BE2C (cell line): Measurements from ENCODE around the gene PDCL3.

ENCODE experiments used
- DNase-seq: peaks from one replicate; pipeline ENCODE4 v3.0.0-alpha.2; 2020
- H3K27me3 ChIP-seq: fragments of 250-450 bp; sonication (Bioruptor Pico); 2 replicates; pipeline ENCODE4 v1.5.1; 2020; ENCODE audit warnings: mild to moderate bottlenecking
- H3K36me3 ChIP-seq: fragments of 250-450 bp; sonication (Bioruptor Pico); 2 replicates; pipeline ENCODE4 v1.5.1; 2020; ENCODE audit warnings: mild to moderate bottlenecking
- H3K4me1 ChIP-seq: fragments of 250-450 bp; sonication (Bioruptor Pico); 2 replicates; pipeline ENCODE4 v1.5.1; 2020
- H3K4me3 ChIP-seq: 2 replicates; pipeline ENCODE4 v1.5.1; 2011; ENCODE audit warnings: low read depth, low read length
- H3K9me3 ChIP-seq: fragments of 250-450 bp; sonication (Bioruptor Pico); 2 replicates; pipeline ENCODE4 v1.5.1; 2020
- TF ChIP-seq, protein P1 (sequence below): IDR thresholded peaks from 2 replicates; pipeline ENCODE4 v1.5.1; 2012; ENCODE audit warnings: mild to moderate bottlenecking, low read depth, low read length

Gene PDCL3

DNA sequence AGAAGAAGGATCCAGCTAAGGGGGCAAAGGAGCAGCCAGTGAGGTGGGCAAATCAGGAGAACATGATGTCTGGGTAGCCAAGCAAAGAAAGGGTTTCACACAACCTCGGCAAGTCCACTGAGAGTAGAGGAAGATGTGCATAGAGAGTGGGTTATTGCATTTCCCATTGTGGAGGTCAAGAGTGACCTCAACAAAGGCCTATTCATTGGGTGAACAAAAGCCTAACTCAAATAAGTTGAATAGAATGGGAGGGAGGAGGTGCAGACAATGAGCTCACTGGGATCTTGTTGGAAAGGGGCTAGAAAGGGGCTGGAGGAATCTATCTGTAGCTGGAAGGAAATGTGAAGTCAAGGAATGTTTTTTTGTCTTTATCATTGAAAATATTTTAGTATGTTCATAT, 14.0 kb upstream of the PDCL3 start:
- no peak for DNase-seq
- Histone ChIP-seq H3K4me3 (no peak overlapping the region), H3K36me3 (no peaks in the 10 kb centered on the region), H3K27me3 (no peaks in the 10 kb centered on the region), H3K9me3 (no peaks in the 10 kb centered on the region), H3K4me1 (no peaks in the 10 kb centered on the region)
- TF ChIP-seq, protein P1, sequence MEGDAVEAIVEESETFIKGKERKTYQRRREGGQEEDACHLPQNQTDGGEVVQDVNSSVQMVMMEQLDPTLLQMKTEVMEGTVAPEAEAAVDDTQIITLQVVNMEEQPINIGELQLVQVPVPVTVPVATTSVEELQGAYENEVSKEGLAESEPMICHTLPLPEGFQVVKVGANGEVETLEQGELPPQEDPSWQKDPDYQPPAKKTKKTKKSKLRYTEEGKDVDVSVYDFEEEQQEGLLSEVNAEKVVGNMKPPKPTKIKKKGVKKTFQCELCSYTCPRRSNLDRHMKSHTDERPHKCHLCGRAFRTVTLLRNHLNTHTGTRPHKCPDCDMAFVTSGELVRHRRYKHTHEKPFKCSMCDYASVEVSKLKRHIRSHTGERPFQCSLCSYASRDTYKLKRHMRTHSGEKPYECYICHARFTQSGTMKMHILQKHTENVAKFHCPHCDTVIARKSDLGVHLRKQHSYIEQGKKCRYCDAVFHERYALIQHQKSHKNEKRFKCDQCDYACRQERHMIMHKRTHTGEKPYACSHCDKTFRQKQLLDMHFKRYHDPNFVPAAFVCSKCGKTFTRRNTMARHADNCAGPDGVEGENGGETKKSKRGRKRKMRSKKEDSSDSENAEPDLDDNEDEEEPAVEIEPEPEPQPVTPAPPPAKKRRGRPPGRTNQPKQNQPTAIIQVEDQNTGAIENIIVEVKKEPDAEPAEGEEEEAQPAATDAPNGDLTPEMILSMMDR = no peak

DNA sequence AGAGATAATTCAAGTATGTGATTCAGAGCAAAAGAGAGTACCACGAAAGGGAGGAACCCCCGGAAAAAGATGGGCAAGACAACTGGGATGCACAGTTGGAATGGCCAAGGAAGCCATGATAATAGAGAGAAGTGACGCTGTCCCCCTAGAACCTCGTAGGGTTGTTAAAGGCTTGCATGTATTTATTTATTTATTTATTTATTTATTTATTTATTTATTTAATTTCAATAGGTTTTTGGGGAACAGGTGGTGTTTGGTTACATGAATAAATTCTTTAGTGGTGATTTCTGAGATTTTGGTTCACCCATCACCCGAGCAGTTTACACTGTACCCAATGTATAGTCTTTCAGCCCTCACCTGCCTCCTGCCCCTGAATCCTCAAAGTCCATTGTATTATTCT, 11.5 kb upstream of the PDCL3 start:
- Histone ChIP-seq H3K27me3 (no peaks in the 10 kb centered on the region), H3K9me3 (no peaks in the 10 kb centered on the region), H3K4me1 (no peaks in the 10 kb centered on the region), H3K36me3 (no peaks in the 10 kb centered on the region), H3K4me3 (no peak overlapping the region)
- TF ChIP-seq, protein P1 = no peak
- no peak for DNase-seq

GRCh38 chr2:100554798-100555407, 7.9 kb upstream of the PDCL3 start:
- no peaks in the 10 kb centered on the region for H3K9me3 ChIP-seq
- no peaks in the 10 kb centered on the region for H3K27me3 ChIP-seq
- no peak overlapping the region for H3K4me3 ChIP-seq
- no peaks in the 10 kb centered on the region for H3K36me3 ChIP-seq
- H3K4me1 ChIP-seq = no peaks in the 10 kb centered on the region
- TF ChIP-seq, protein P1 = no peak
- no peak for DNase-seq

DNA sequence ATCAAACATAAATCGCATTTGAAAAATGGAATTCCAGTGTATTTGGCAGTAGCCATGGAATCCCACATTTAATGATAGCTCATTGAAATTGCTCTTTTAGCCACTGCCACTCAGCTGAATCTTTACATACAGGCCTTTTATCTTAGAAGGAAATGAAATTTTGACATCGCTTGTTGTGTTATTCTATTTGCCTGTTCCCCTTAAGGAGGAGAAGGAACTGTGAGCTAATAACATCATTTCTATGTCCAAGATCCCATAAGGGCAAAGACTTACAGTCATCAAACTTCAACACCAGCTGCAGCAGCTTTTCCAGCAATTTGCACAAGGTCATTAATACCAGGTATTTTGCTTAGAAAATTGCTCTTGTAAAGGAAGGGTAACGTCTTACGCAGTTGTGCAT, 6.0 kb upstream of the PDCL3 start:
- Histone ChIP-seq H3K4me1 (no peaks in the 10 kb centered on the region), H3K27me3 (no peaks in the 10 kb centered on the region), H3K9me3 (no peaks in the 10 kb centered on the region), H3K4me3 (no peak overlapping the region), H3K36me3 (no peaks in the 10 kb centered on the region)
- DNase-seq = no peak
- TF ChIP-seq, protein P1 = no peak

DNA sequence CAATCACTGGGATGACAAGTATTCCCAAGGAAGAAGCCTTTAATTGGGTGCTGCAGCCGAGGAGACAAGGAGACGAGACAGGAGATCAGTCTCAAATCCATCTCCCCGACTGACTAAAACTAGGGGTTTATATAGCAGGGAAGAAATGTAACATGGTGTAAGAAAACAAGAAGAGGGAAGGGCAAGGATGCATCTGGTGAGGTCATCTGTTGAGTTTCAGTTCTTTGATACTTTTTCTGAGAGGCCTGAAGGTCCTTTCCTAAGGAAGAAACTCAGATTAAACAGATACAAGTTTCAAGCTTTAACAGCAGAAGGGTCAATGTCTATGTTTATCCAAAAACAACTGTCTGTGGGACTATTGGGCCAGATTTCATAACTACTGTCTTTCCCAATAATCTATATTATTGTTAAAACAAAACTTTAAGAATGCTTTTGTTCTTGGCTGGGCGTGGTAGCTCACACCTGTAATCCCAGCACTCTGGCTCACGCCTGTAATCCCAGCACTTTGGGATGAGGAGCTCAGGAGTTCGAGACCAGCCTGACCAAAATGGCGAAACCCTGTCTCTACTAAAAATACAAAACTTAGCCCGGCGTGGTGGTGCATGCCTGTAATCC, 2.5 kb upstream of the PDCL3 start:
- no peaks in the 10 kb centered on the region for H3K36me3 ChIP-seq
- no peaks in the 10 kb centered on the region for H3K27me3 ChIP-seq
- H3K9me3 ChIP-seq = no peaks in the 10 kb centered on the region
- TF ChIP-seq, protein P1 = no peak
- no peak overlapping the region for H3K4me3 ChIP-seq
- no peak for DNase-seq
- no peaks in the 10 kb centered on the region for H3K4me1 ChIP-seq

- Histone ChIP-seq H3K4me1 (no peaks in the 10 kb centered on the region), H3K4me3 (no peak overlapping the region), H3K36me3 (no peaks in the 10 kb centered on the region), H3K27me3 (no peaks in the 10 kb centered on the region), H3K9me3 (no peaks in the 10 kb centered on the region)
- TF ChIP-seq, protein P1 = no peak
- DNase-seq = no peak
These were observed 1.6 kb upstream of the PDCL3 start for GRCh38 chr2:100561191-100561590.
